GM18520 (cell line): ENCODE results near the gene CXCL12.

Source experiments
- ATAC-seq: cut with Tn5 transposase; IDR thresholded peaks from one replicate; pipeline ENCODE4 v1.9.1; 2021; ENCODE audit not compliant: unreplicated experiment

CXCL12 gene

DNA sequence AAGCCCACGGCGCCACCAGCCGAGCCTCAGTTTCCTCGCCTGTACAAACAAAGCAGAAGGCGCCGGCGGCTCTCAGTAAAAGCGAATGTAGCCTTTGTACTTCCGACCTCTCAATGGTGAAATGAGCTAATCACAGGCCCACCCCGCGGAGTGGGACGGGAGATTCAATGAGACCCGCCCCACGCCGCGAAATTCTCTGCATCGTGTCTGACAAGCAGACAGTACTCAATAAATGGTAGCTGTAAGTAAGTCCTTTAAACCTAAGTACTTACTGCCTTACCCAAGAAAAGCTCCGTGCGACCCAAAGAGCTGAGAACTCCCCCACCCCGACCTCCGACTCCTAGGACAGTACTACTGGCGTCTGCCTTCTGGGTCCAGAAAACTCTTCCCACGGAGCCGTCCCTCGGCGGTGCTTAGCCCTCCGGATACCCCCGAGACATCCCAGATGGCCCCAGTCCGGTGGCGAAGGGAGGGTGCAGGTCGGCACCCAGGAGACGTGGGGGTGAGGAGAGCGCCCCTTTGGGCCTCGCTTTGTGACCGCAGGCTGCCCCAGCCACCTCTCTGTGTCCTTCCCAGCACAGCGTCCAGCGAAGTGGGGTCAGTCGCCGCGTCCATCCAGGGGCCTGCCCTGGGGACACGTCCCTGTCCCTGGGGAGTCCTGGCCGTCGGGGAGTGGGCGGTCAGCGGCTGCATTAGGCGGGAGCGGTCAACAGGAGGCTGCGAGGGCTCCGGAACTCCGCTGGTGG, 972 bp upstream of the CXCL12 start:
- ATAC-seq: no peak

DNA sequence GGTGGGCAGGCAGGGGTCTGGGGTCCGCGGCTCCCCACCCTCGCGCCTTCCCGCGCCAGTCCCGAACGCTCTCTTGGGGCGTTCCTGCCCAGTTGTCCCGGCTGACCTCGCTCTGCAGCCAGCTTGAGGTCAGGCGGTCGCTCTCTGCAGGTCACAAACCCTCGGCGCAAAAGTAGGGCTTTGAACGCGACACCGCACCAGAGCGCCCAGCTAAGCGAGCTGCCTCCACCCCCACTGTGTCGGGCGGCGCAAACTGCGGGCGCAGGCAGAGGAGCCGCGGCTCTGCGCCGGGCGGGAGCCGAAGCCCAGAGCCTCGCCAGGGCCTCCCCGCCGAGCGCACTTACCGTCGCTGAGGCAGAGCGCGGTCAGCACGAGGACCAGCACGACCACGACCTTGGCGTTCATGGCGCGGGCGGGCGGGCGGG, 284 bp downstream of the CXCL12 start:
- no peak for ATAC-seq

DNA sequence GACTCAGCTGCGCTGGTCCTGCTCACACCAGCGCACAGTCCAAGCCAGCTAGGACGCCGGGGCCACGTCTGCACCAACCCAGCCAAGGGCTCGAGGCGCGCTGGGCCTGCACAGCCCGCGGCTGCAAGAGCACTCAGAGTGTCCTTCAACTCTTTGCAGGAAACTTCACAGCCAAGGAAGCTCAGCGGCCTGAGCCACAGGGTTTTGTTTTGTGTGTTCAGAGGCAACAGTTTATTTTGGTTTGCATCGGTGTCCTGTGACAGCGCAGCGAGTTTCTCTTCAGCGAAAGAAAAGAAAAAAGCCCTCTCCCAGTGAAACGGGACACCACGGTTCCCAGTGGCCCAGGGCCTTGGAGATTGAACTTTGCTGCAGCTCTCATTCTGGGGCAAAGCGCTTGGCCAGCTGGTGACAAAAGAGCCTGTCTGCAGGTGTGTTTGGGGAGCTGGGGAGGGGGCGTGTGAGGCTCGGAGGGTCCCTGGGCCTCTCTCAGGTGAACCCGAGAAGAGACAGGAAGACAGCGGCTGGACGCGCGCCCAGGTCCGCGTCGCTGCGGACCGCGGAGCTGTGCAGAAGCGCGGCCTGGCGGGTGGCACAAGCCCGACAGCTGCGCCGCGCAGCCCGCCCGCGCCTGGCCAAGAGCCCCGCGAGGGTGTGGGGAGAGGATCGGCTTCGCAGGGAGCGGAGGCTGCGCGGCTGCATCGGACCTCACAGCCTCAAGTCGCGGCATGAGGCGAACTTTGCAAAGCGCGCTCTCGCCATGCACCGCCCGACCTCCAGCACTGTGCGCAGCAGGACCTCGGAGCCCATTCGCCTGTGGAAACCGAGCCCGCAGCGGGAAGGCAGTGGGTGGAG, 922 bp downstream of the CXCL12 start:
- ATAC-seq: no peak

DNA sequence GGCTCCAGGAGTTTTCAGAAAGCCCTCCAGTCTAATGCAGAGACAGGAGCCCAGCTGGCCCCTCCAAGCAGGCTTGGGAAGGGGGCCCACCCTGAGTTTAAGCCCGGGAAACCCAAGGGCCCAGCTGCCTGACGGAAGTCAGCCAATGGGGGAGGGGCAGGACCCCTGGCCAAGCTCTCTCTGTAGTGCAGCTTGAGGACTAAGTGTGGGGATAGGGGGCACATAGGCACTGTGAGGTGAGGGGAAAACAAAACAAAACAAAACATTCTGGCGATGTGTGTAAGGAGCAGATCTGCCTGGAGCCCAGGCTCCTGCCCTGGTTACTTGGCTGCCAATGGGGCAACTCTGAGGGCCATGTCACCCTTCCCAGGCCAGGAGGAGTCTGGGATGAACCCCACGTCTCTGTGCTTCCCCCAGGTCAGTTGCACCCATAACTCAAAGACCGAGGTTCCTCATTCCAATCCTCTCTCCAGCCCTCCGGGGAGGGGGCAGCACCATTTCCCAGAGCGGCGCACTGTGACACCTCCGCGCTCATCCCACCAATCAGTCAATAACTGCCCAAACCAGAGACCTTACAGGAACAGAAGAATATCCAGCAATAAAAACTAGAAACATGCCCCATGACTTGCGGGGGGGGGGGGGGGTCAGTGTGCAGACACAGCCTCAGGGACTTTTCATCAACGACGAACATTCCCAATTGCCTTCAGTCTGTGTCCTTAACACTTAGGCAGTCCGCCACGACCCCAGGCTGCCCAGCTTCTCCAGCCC, 1.7 kb downstream of the CXCL12 start:
- ATAC-seq: no peak

DNA sequence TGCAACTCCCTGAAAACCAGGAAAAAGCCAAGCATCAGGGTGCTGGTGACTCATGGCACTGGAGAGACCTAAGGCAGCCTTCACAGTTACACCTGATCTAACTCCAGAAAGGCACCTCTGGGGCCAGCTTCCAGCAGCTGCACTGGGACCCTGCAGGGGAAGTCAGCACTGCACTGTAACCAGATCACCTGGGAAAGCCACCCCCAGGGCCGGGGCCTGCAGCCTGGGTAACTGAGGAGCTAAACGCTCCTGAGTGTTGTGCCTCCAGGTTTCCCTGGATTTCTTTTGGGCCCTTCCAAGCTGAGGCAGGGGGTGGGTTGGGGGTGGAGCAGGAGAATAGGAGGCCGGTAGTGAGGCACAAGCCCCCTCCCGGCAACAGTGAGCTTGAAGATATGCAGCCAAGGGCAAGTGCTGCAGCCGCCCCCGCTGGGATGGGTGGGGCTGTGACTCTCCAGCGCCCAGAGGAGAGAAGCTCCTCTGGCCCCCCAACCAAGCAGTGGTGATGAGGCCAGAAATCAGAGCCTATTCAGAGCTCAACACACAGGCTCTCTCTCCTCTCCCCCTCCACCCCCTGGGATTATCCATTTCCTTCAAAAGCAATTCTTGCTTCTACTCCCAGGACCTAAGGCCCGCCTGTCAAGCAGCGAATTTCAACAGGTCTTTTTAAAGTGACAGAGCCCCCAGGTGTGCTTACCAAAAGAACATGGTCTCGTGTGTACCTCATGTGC, 2.6 kb downstream of the CXCL12 start:
- no peak for ATAC-seq

DNA sequence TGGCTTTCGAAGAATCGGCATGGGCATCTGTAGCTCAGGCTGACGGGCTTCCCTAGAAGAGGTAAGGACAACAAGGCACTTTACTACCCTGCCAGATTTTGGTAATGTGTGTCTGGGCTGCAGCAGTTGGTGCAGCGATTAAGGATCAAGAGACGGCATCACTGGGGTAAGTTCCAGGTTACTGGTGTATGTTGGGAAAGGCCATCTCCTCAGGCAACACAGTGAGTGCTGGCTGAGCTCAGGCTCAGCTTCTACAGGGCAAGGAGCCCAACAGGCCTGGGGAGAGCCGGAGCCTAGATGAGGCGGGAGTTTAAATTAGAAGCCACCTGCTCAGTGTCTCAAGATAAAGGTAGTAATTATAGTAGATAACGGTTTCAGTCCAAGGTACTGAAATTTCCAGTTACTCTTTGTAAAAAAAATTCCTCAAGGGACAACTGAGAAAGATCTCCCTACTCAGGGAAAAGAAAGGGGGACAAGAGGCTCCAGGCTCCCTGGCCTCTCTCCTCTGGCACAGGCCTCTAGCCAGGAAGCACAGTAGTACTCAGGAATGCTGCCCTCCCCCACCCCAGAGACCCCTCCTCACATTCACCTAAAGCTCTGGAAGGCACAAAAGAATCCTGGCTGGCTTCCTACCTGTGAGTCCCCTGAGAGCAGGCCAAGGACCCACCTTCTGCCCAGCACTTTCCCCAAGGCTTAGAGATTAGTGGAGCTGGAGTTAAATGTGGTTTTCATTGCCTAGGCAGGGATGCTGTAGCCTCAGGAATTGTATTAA, 3.9 kb downstream of the CXCL12 start:
- ATAC-seq: no peak

DNA sequence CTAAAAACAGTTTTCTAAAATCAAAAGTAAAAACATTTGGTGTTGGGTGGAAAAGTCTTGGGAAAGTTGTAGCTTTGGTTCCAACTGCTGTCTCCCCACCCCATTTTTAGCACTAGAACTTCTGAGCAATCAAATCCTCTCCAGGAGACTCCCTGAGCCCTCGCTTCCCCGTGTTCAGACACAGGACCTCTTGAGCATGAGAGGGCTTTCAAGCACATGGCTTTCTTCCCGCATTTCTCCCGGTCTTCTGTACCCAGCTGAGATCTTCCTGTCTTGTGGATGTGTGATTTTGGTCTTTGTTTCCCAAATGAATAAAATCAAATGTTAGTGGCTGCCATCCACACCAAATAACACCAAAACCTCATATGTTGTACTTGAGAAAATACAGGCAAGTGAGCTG, 5.0 kb downstream of the CXCL12 start:
- no peak for ATAC-seq

DNA sequence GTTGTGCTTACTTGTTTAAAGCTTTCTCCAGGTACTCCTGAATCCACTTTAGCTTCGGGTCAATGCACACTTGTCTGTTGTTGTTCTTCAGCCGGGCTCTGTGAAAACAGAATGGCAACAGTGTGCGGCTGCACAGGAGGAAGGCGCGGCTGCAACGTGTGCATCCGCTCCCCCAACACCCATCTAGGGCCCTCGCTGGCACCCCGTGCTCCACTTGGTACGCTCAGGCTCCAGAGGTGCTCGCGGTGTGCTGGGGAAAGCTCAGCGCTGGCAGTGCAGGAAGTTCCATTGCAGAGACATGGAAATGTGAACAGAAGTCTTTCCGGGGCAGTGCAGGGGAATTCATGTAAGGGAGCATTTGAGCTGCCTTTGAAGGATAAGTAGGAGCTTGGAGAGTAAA, 6.3 kb downstream of the CXCL12 start:
- ATAC-seq: no peak

DNA sequence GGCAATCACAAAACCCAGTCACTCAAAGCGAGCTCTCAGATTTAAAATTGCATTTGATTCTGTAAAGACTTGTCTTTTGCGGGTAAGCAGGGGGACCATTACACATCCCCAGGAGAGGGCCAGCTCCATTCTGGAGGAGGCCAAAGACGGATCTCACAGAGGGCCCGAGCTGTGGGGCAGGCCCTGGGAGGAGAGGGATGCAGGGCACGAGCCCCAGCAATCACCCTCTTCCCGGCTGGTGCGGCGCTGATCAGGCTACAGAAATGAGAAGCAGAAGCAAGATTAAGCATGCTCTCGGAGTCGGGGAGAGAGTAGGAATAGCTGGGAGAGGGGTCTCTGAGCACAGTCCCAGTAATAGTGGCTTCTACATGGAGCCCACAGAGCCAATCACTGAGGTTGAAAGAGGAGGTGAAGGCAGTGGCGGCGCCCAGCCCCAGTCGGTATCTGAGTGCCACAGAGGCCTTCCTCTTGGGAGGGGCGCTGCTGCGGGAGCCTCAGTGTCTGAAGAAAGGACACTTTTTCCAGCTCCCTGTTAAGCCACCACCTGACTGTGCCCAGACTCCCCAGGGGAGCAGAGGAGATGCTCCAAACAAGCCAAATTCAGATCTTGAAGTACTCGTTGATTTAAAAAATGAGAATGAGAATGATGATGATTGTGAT, 7.1 kb downstream of the CXCL12 start:
- ATAC-seq: no peak

DNA sequence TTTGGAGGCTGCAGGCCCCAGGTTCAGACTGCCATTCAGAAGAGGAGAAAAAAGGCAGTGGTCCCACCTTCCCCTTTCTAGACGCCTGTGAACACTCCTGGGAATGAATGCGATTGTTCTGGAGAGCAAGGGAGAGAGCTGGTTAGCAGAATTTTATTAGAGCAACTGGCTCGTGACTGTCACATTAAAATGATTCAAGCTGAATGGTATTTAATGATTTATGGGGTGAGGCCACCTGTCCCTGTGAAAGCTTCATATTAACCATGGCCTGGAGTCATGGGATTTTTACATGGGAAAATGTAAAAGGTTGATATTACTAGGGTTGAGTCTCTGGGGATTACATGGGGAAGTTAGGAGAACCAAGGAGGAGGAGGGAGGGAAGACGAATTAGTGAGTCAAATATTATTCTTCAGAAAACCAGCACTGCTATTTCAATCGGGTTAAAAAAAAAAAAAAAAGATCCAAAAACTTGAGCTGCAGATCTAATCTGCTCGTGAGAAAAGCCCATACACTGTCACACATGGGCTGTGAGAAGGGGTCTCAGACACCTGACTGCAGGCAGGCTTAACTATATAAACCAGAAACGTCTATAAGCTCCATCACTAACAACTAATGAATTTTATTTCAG, 8.3 kb downstream of the CXCL12 start:
- ATAC-seq: no peak

DNA sequence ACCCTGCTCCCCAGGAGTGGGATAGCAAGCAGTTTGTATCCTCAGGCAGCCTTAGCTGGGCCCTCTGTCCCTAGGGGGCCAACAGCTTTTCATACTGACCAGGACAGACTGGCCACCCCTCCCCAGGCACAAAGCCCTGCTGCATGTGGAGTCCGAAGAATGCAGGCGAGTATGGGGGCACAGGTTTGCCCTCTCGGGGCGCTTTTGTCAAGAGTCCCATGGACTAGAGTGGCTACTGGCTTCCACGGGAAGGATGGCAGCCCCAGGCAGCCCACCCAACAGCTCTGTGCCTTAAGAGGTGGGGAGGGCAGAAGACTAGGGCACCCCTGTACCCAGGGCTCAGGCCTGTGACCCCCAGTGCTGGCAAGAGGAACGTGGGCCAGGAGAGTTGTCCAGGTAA, 10.7 kb downstream of the CXCL12 start:
- no peak for ATAC-seq

DNA sequence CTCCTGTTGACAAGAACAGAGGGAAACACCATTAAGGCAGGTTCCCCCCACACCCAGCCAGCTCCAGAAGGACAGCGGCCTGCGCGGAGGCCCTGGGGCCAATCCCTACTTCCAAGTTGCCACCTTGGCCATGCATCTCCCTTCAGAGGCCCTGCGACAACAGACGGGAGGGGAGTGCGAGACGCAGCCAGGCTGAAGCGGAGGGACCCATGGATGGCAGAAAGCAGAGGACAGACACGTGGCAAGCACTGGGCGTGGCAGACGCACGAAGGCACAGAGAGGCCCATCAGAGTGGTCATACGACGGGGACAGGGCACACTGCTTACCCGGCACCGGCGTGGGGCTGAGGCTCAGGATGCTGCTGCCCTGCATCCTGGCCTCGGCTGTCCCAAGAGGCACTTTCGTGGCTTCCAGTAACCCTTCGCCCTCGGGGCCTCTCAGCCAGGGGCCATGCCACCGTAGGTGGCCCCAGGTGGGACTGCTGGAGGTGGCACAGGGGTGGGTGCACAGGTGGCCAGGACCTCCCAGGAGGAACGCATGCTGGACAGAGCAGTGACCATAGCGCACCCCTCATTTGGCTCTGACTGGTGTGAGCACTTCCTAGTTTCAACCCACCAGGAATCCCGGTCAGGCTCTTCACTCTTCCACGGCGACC, 11.4 kb downstream of the CXCL12 start:
- no peak for ATAC-seq

DNA sequence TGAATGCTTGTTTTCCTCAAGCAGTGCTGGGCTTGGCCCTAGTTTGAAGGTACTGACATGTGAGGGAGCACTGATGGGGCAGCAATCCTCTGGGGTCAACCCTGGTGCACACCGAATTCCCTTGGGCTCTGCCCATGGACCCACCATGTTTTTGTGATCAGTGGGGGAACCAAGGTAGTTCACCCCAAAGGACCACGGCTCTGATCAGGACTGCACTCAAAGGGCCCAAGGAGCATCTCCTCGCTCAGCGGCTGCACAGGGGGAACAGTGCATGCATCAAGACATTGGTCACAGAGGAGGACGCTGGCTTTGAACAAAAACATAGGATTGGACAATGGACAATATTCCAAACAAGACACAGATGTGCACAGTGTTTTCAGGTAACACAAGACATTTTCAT, 12.7 kb downstream of the CXCL12 start:
- ATAC-seq: no peak

DNA sequence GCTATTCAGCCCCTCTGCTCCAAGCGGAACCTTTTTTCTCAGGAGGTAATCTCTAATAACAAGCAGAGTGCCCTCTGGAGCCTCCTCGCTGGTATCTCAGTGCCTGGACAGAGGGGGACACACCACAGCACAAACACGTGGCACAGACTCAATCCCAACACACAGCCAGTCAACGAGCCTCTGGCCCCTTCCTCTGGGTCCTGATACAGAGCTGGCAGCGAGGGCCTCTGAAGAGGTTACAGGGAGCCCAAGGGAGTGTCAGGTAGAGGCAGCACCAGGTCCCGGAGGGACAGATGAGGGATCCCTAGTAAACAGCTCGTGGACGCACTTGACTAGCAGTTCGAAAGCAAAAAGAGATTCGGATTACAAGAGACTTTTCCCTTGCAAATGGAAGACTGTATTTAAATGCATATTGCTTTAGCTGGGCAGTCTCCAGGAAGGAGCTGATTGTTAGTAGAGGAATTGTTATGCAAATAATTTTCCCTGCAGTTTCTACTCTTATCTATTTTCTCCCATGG, 14.1 kb downstream of the CXCL12 start:
- no peak for ATAC-seq

DNA sequence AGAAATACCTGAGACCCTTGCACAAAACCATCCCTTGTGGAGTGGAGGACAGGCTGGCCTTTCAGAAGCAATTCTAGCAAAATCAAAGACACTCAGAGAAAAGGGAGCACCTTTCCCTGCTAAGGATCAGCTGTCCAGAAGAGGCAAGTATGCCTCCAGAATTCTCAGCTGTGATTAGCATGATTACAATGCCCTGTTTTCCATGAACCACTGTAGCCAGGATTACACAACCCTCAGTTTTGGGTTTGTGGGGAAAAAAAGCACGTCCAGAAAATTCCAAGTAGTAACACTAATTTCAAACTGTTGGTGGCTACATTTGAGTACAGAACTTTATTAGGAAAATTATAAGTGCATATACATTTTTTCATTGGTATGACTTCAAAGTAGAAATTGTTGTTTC, 15.0 kb downstream of the CXCL12 start:
- no peak for ATAC-seq

DNA sequence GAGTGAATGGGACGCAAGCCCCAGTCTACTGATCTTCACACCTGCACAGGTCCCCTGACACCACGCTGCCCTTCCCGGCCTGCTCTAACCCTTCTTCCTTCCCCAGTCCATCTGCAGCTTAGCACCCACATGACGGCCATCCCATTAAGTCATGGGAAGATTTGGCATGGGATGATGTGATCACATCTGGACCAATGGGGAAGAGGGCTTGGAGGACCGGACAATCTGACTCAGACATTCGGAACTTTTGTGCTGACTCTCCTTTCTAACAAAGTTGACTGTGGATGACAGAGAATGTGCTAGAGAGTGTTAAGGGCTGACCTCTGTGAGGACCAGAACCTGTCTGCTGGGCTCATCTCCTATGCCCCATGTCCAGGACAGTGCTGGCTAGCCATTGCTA, 15.6 kb downstream of the CXCL12 start:
- ATAC-seq: no peak

DNA sequence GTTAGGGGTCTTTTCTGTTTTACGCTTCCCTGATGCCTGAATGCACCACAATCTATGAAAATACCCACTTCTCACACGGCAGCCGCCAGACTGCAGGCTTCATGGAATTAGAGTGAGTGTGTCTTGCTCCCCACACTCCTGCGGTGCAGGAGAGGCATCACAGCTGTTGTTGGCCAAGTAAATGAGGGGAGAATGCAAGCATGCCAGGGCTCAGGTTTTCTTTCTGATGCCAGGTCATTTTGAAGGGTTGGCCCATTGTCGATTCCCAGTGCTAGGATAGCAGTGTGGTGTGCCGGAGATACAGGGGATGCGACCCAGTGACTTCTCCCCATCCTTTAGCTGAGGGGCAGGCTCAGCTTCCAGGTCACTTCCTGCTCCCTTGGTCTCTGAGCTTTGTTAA, 16.3 kb downstream of the CXCL12 start:
- no peak for ATAC-seq

DNA sequence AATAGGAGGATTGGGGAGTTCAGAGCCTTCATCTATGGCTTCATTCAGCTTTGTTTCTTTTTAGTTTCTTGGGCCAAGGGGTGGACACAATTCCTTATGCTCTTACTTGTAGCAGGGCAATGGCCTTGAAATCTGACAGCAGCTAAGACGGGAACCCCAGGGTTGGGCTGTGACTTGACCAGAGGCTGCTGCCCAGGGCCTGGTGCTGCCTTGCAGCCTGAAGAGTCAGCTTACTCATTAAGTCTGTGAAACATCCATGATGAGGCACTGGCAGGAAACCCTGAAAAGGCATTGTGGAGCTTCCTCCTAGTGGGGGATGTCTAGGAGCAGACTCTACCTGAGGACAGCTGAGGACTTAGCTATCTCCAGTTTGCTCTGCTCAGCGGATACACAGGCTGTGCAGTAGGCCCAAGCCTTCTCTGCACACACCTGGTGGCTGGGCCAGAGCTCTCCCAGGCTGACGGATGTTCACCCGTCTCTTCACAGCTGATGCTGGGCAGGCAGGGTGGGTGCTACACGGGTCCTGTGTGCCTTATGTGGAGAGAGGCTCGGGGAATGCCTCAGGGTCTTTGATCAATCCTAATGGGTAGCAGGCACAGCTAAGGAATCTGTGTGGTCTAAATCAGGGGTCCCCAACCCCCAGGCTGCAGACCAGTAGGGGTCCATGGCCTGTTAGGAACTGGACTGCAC, 17.8 kb downstream of the CXCL12 start:
- ATAC-seq: no peak
